H1 (cell line): ENCODE data around the gene HSD11B1L. TPM values are rescaled to one million over a fixed set of nuclear protein-coding genes. Genes with fewer than 3 reads are reported as not detected.

Experiments used
- CTCF ChIA-PET: fragments of 300-600 bp; sonication (Branson Sonifier 250); formaldehyde crosslinking; loops from one replicate; lab custom pipeline; 2021; ENCODE audit not compliant: partially characterized antibody; lab: Charles Lee
- POLR2A ChIA-PET: fragments of 300-600 bp; sonication (Branson Sonifier 250); formaldehyde crosslinking; loops from one replicate; lab custom pipeline; 2021; ENCODE audit warnings: inconsistent platforms; ENCODE audit not compliant: partially characterized antibody; lab: Charles Lee
- DNase-seq, 2 experiments: peaks; one replicate each; pipeline versions ENCODE4 v3.0.0 to v3.0.0-alpha.2; 2010 to 2022; ENCODE audit warnings: low spot score in 2 of 2, low read depth in 1 of 2, mixed read lengths in 1 of 2
- FAIRE-seq: peaks from 2 replicates; lab custom pipeline; 2011; peaks lifted over from hg19 to GRCh38; lab: Jason Lieb, UNC
- H2AFZ ChIP-seq: 2 replicates; pipeline ENCODE4 v1.8.1; 2012; ENCODE audit warnings: low read length, inconsistent platforms
- H2AK5ac ChIP-seq: 2 replicates; pipeline ENCODE4 v1.6.1; 2013; ENCODE audit warnings: low read depth, low read length
- H2BK120ac ChIP-seq: replicated peaks from 2 replicates; pipeline ENCODE3; 2013; ENCODE audit warnings: low read depth, low read length, inconsistent platforms
- H2BK12ac ChIP-seq: 2 replicates; pipeline ENCODE4 v1.6.1; 2013; ENCODE audit warnings: low read depth, low read length
- H2BK15ac ChIP-seq: 2 replicates; pipeline ENCODE4 v1.6.1; 2013; ENCODE audit warnings: low read length
- H2BK20ac ChIP-seq: 2 replicates; pipeline ENCODE4 v1.6.1; 2013; ENCODE audit warnings: low read length
- H2BK5ac ChIP-seq: 2 replicates; pipeline ENCODE4 v1.6.1; 2013; ENCODE audit warnings: low read depth, low read length
- H3K14ac ChIP-seq: 2 replicates; pipeline ENCODE4 v1.6.1; 2013; ENCODE audit warnings: inconsistent platforms; ENCODE audit not compliant: insufficient read length
- H3K18ac ChIP-seq: 2 replicates; pipeline ENCODE4 v1.6.1; 2013; ENCODE audit warnings: low read length; ENCODE audit errors: extremely low read depth
- H3K23ac ChIP-seq: 2 replicates; pipeline ENCODE4 v1.6.1; 2013; ENCODE audit warnings: inconsistent platforms; ENCODE audit not compliant: insufficient read length
- H3K23me2 ChIP-seq: 2 replicates; pipeline ENCODE4 v1.6.1; 2013; ENCODE audit warnings: low read depth, low read length
- H3K27ac ChIP-seq: 2 replicates; pipeline ENCODE4 v1.6.1; 2011; ENCODE audit warnings: low read depth, low read length, inconsistent platforms
- H3K27me3 ChIP-seq, 4 experiments: replicated peaks in 1 of 4; 1 replicate in 1 of 4; 2 replicates in 3 of 4; pipeline versions ENCODE4 v1.6.1 to v1.8.1; 2011 to 2013; ENCODE audit warnings: low read length in 3 of 4, mild to moderate bottlenecking in 3 of 4, inconsistent platforms in 2 of 4, mixed read lengths in 2 of 4, moderate library complexity in 1 of 4; ENCODE audit not compliant: control insufficient read depth in 3 of 4, insufficient read depth in 3 of 4; ENCODE audit errors: extremely low read depth in 1 of 4
- H3K36me3 ChIP-seq, 4 experiments: 2 replicates each; pipeline versions ENCODE4 v1.6.1 to v1.8.1; 2011 to 2013; ENCODE audit warnings: mild to moderate bottlenecking in 4 of 4, low read length in 3 of 4, moderate library complexity in 2 of 4, control low read depth in 1 of 4, inconsistent platforms in 1 of 4; ENCODE audit not compliant: insufficient read depth in 4 of 4, control insufficient read depth in 2 of 4
- H3K4ac ChIP-seq: replicated peaks from 2 replicates; pipeline ENCODE3; 2013; ENCODE audit warnings: low read length, low read depth, mixed read lengths, inconsistent platforms; ENCODE audit not compliant: insufficient read length
- H3K4me1 ChIP-seq, 4 experiments: replicated peaks in 1 of 4; 1 replicate in 1 of 4; 2 replicates in 3 of 4; pipeline versions ENCODE4 v1.6.1 to v1.8.1; 2011 to 2013; ENCODE audit warnings: low read length in 3 of 4, inconsistent platforms in 2 of 4, mixed read lengths in 1 of 4; ENCODE audit not compliant: insufficient read depth in 4 of 4, control insufficient read depth in 3 of 4
- H3K4me2 ChIP-seq, 2 experiments: 2 replicates each; pipeline versions ENCODE4 v1.6.1 to v1.8.1; 2011 to 2013; ENCODE audit warnings: low read depth in 2 of 2, low read length in 2 of 2, control low read depth in 1 of 2, inconsistent platforms in 1 of 2, mild to moderate bottlenecking in 1 of 2; ENCODE audit not compliant: insufficient read depth in 1 of 2
- H3K4me3 ChIP-seq, 4 experiments: fragments of 200-600, 300-600 bp in 1 of 4; sonication (generic), shearing (Covaris generic), sonication (Bioruptor Twin) in 1 of 4; 2 replicates each; pipeline versions ENCODE4 v1.5.1 to v1.8.1; 2011 to 2016; ENCODE audit warnings: low read length in 4 of 4, low read depth in 3 of 4, control low read depth in 2 of 4, inconsistent platforms in 2 of 4, mild to moderate bottlenecking in 2 of 4, mixed read lengths in 1 of 4, moderate library complexity in 1 of 4; ENCODE audit not compliant: insufficient read depth in 2 of 4; ENCODE audit errors: extremely low read depth in 1 of 4
- H3K56ac ChIP-seq: replicated peaks from 2 replicates; pipeline ENCODE3; 2013; ENCODE audit warnings: low read depth, mild to moderate bottlenecking, mixed read lengths, low read length, inconsistent platforms; ENCODE audit not compliant: insufficient read length
- H3K79me1 ChIP-seq: 2 replicates; pipeline ENCODE4 v1.6.1; 2013; ENCODE audit warnings: low read depth, low read length, control low read depth
- H3K79me2 ChIP-seq, 2 experiments: 2 replicates each; pipeline versions ENCODE4 v1.6.1 to v1.8.1; 2012 to 2013; ENCODE audit warnings: low read length in 2 of 2, mild to moderate bottlenecking in 2 of 2, inconsistent platforms in 1 of 2; ENCODE audit not compliant: insufficient read depth in 2 of 2, control insufficient read depth in 1 of 2
- H3K9ac ChIP-seq, 4 experiments: replicated peaks in 1 of 4; 1 replicate in 1 of 4; 2 replicates in 3 of 4; pipeline versions ENCODE4 v1.6.1 to v1.8.1; 2011 to 2013; ENCODE audit warnings: low read depth in 3 of 4, low read length in 3 of 4, control low read depth in 2 of 4, mild to moderate bottlenecking in 2 of 4, moderate library complexity in 2 of 4, inconsistent platforms in 1 of 4; ENCODE audit errors: extremely low read depth in 1 of 4
- H3K9me3 ChIP-seq, 2 experiments: 2 replicates each; pipeline versions ENCODE4 v1.6.1 to v1.8.1; 2012 to 2013; ENCODE audit warnings: mild to moderate bottlenecking in 2 of 2, moderate library complexity in 2 of 2, control low read depth in 1 of 2, inconsistent platforms in 1 of 2, low read depth in 1 of 2, low read length in 1 of 2, mixed read lengths in 1 of 2; ENCODE audit not compliant: insufficient read depth in 2 of 2
- H4K20me1 ChIP-seq, 2 experiments: replicated peaks in 1 of 2; 2 replicates each; pipeline versions ENCODE3 to v1.8.1; 2011 to 2013; ENCODE audit warnings: inconsistent platforms in 2 of 2, low read length in 2 of 2, mild to moderate bottlenecking in 1 of 2; ENCODE audit not compliant: insufficient read depth in 2 of 2, control insufficient read depth in 1 of 2
- H4K5ac ChIP-seq: 2 replicates; pipeline ENCODE4 v1.6.1; 2013; ENCODE audit warnings: low read length, low read depth, mixed read lengths, inconsistent platforms; ENCODE audit not compliant: insufficient read length
- H4K8ac ChIP-seq: 2 replicates; pipeline ENCODE4 v1.8.0; 2013; ENCODE audit warnings: mild to moderate bottlenecking, moderate library complexity, low read length, inconsistent platforms; ENCODE audit not compliant: insufficient read depth; ENCODE audit errors: extremely low read depth
- H4K91ac ChIP-seq: replicated peaks from 2 replicates; pipeline ENCODE3; 2013; ENCODE audit warnings: low read length, mixed read lengths, inconsistent platforms; ENCODE audit not compliant: insufficient read length
- BCL11A ChIP-seq, 2 experiments: IDR thresholded peaks; one replicate each; pipeline ENCODE4 v1.6.1; 2011; ENCODE audit warnings: low read depth in 2 of 2, low read length in 2 of 2, mild to moderate bottlenecking in 2 of 2
- CBX8 ChIP-seq: fragments of 300-800, 300-1000 bp; sonication (generic); IDR thresholded peaks from 2 replicates; pipeline ENCODE4 v1.7.1; 2016; ENCODE audit warnings: low read depth, low read length, borderline replicate concordance
- CEBPB ChIP-seq: IDR thresholded peaks from 2 replicates; pipeline ENCODE4 v1.6.1; 2012; ENCODE audit warnings: low read depth, low read length
- EGR1 ChIP-seq: IDR thresholded peaks from 2 replicates; pipeline ENCODE4 v1.6.1; 2011; ENCODE audit warnings: low read depth, low read length, borderline replicate concordance
- MAFK ChIP-seq: IDR thresholded peaks from 2 replicates; pipeline ENCODE4 v1.6.1; 2012; ENCODE audit warnings: low read depth, mild to moderate bottlenecking, improper control_type of control experiment, low read length
- POLR2A ChIP-seq, 2 experiments: IDR thresholded peaks; 1 replicate in 1 of 2; 2 replicates in 1 of 2; pipeline ENCODE4 v1.6.1; 2011; ENCODE audit warnings: low read depth in 2 of 2, low read length in 2 of 2, mild to moderate bottlenecking in 2 of 2; ENCODE audit errors: control extremely low read depth in 1 of 2
- POU5F1 ChIP-seq: IDR thresholded peaks from 2 replicates; pipeline ENCODE4 v1.6.1; 2011; ENCODE audit warnings: low read depth, mild to moderate bottlenecking, low read length, moderate library complexity
- RBBP5 ChIP-seq: IDR thresholded peaks from 2 replicates; pipeline ENCODE4 v1.7.1; 2012; ENCODE audit warnings: low read depth, mild to moderate bottlenecking, inconsistent platforms, low read length, moderate library complexity, borderline replicate concordance
- RXRA ChIP-seq: IDR thresholded peaks from 2 replicates; pipeline ENCODE4 v1.6.1; 2011; ENCODE audit warnings: low read depth, mild to moderate bottlenecking, low read length, moderate library complexity; ENCODE audit not compliant: insufficient read depth
- SAP30 ChIP-seq: fragments of 300-600 bp; sonication (generic); IDR thresholded peaks from 2 replicates; pipeline ENCODE4 v1.7.1; 2012; ENCODE audit warnings: low read length, moderate library complexity, mild to moderate bottlenecking, inconsistent platforms; ENCODE audit not compliant: insufficient read depth, insufficient replicate concordance
- SP4 ChIP-seq: IDR thresholded peaks from 2 replicates; pipeline ENCODE4 v1.6.1; 2012; ENCODE audit warnings: low read length, inconsistent platforms
- TAF1 ChIP-seq: IDR thresholded peaks from 2 replicates; pipeline ENCODE4 v1.6.1; 2011; ENCODE audit warnings: mild to moderate bottlenecking, low read depth, low read length
- TBP ChIP-seq: IDR thresholded peaks from 2 replicates; pipeline ENCODE4 v1.6.1; 2011; ENCODE audit warnings: low read depth, low read length, improper control_type of control experiment
- WGBS, 2 experiments: shearing (Covaris generic) in 1 of 2; methylation state at CpG; one replicate each; pipeline versions ENCODE4 v1.1.6 to v1.1.7; 2013 to 2015; ENCODE audit warnings: low lambda C conversion rate in 2 of 2, mixed read lengths in 2 of 2, inconsistent platforms in 1 of 2, low coverage in 1 of 2, missing lambda C conversion rate in 1 of 2; ENCODE audit not compliant: insufficient replicate concordance in 2 of 2, insufficient coverage in 1 of 2, insufficient read length in 1 of 2; ENCODE audit errors: extremely low coverage in 1 of 2, missing lambda C conversion rate in 1 of 2; 5-methylcytosine and 5-hydroxymethylcytosine counted together
- polyA plus RNA-seq, 7 experiments: library from polyadenylated mRNA; depleted of rRNA in 3 of 7; stranded (reverse) in 5 of 7; unstranded in 2 of 7; fragments of >200 nt in 5 of 7; fragments of 200-250 nt in 2 of 7; gene quantifications; 1 replicate in 5 of 7; 2 replicates in 1 of 7; 4 replicates in 1 of 7; pipeline versions ENCODE4 v1.2.1 to v1.2.3, GENCODE V29; 2011 to 2013; ENCODE audit warnings: missing spikeins in 2 of 7, mixed read lengths in 2 of 7
- total RNA-seq: library from RNA; stranded (reverse); fragmentation: NEBNext Ultra II Directional; extraction: Animal tissue kit (Norgen Biotek cat#: 25700); gene quantifications from 2 replicates; pipeline ENCODE4 v1.2.1, GENCODE V29; 2021

Gene HSD11B1L
- total and polyA plus RNA-seq, 2 of the 8 experiments (the other 6 are each of a cell fraction or from before 2014, with no cell fraction given): 8.2 to 20.6 TPM

DNA sequence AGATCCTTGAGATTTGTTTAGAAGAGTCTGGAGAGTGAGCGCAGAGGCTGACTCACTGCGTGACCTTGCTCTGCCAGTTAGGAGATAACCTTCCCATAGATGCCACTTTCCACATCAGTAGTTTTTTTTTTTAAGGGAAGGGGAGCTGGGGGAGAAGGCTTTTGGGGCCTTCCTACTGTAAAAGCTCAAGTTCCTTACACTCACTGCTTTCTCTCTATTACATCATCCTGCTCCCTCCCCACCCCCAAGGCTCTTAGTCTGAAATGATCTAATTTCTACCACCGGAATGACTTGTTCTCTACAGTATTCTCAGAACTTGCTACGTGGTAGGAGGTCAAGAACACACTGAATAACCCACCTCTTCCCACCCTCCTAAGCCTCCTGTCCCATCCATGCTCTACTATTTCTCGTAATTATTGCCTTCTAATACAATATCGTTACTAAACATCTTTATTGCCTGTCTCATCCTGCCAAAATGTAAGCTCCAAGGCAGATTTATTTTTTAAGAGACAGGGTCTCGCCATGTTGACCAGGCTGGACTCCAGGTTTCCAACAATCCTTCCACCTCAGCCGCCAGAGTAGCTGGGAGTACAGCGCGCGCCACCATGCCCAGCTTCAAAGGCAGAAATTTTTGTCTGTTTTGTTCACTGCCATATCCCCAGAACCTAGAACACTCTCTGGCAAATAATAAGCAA lies 37.9 kb downstream of the HSD11B1L start:
- Histone ChIP-seq H3K9me3 (no peaks in the 10 kb centered on the region), H4K5ac (no peak overlapping the region), H3K4ac (no peak overlapping the region), H3K27ac (peak overlapping the region; percentile 97; the same call in 1 of the 2 replicates), H3K4me1 (no peaks in the 10 kb centered on the region; a peak in 2 of 7 replicates), H3K79me2 (peaks cover 34 to 45% of the 10 kb centered on the region in 2 experiments), H2BK5ac (no peak overlapping the region; the same call in 1 of the 2 replicates), H3K23me2 (peaks cover 7% of the 10 kb centered on the region), H2BK20ac (no peak overlapping the region), H4K20me1 (peaks cover 6 to 13% of the 10 kb centered on the region in 2 experiments), H3K4me3 (peak overlapping the region; percentile 71 to 100 (median 98)), H3K56ac (no peak overlapping the region), H3K27me3 (no peaks in the 10 kb centered on the region), H3K79me1 (peaks cover 13% of the 10 kb centered on the region), H3K14ac (no peak overlapping the region), H3K18ac (no peak overlapping the region), H2AFZ (no peak overlapping the region), H3K4me2 (peak overlapping the region; percentile 55 to 88), H3K9ac (peak overlapping the region; percentile 97 to 99 (median 98)), H4K91ac (no peak overlapping the region), H4K8ac (peak overlapping the region; percentile 3; the same call in 1 of the 2 replicates), H2AK5ac (no peak overlapping the region), H2BK12ac (no peak overlapping the region), H3K23ac (no peak overlapping the region), H2BK120ac (no peak overlapping the region), H2BK15ac (no peak overlapping the region), H3K36me3 (peaks cover 0 to 14% (median 6%) of the 10 kb centered on the region in 4 experiments; a peak in 6 of 8 replicates)
- 30% methylated on average over 11 of the region's 11 CpGs; no CpG with 5 or more reads in 1 of the 2 experiments for WGBS, 2 experiments
- ChIA-PET POLR2A (interaction anchor here (0.6 to 22.4 kb wide), 21 partner anchors 11 to 1665 kb away, joined by 3 to 620 read pairs (median 5); partner anchors contain the start of genes DUS3L, RPL36, SAFB and SAFB2), CTCF (interaction anchor here (0.6 to 4.0 kb wide), 4 partner anchors 11 to 544 kb away, joined by 3 to 17 read pairs (median 3); partner anchors contain the start of gene RPL36)
- no peak for DNase-seq
- no peak for FAIRE-seq
- TF ChIP-seq RBBP5 (no peak), CEBPB (peak; percentile 37; the same call in 1 of the 2 replicates), POLR2A (IDR thresholded peaks at IDR 0.05; ENCODE audit: control extremely low read depth in 1 of 2, low read depth in 2 of 2, low read length in 2 of 2) (peak in 1 of 2 experiments; percentile 5; a peak in 2 of 3 replicates), POU5F1 (no peak), RXRA (no peak), SP4 (no peak), TAF1 (no peak), EGR1 (no peak), MAFK (no peak), TBP (no peak), CBX8 (no peak), BCL11A (IDR thresholded peaks at IDR 0.05; ENCODE audit: low read depth in 2 of 2, low read length in 2 of 2) (no peak), SAP30 (no peak)
